Endothelial cell of umbilical vein (primary cell): ENCODE data around the gene TENM4. TPM values are rescaled to one million over a fixed set of nuclear protein-coding genes. Genes with fewer than 3 reads are reported as not detected.

ENCODE experiments used
- BruUV-seq: library from RNA; stranded (reverse); fragments of 400-500 nt; replicated peaks from 2 replicates; lab custom pipeline; 2021; lab: Mats Ljungman, UMichigan
- CTCF ChIA-PET: fragments of 300-600, 350-600 bp; sonication (Branson Sonifier 250); formaldehyde crosslinking; loops from one replicate; lab custom pipeline; 2021; ENCODE audit warnings: antibody characterized with exemption, inconsistent platforms; lab: Charles Lee
- POLR2A ChIA-PET: fragments of 300-600, 350-600 bp; sonication (Branson Sonifier 250); formaldehyde crosslinking; loops from one replicate; lab custom pipeline; 2021; ENCODE audit warnings: antibody characterized with exemption, inconsistent platforms; lab: Charles Lee
- DNase-seq: peaks from one replicate; pipeline ENCODE4 v3.0.0-alpha.2; 2011; ENCODE audit warnings: low read depth, low spot score
- FAIRE-seq: peaks from 2 replicates; lab custom pipeline; 2011; peaks lifted over from hg19 to GRCh38; lab: Jason Lieb, UNC
- H2AFZ ChIP-seq: 2 replicates; pipeline ENCODE4 v1.6.0; 2012; ENCODE audit warnings: low read depth, low read length, control low read depth, inconsistent platforms
- H3K27ac ChIP-seq: 2 replicates; pipeline ENCODE4 v1.5.1; 2011; ENCODE audit warnings: low read depth, mild to moderate bottlenecking, control low read depth, low read length, moderate library complexity; ENCODE audit not compliant: insufficient read depth
- H3K27me3 ChIP-seq, 2 experiments: 2 replicates each; pipeline versions ENCODE4 v1.6.0 to v1.6.1; 2011; ENCODE audit warnings: low read length in 2 of 2, mixed read lengths in 1 of 2; ENCODE audit not compliant: control insufficient read depth in 2 of 2, insufficient read depth in 2 of 2
- H3K36me3 ChIP-seq, 2 experiments: 2 replicates in 1 of 2; 3 replicates in 1 of 2; pipeline ENCODE4 v1.5.1; 2011; ENCODE audit warnings: low read length in 2 of 2, mild to moderate bottlenecking in 1 of 2, moderate library complexity in 1 of 2; ENCODE audit not compliant: control insufficient read depth in 2 of 2, insufficient read depth in 2 of 2; ENCODE audit errors: extremely low read depth in 1 of 2
- H3K4me1 ChIP-seq: 3 replicates; pipeline ENCODE4 v1.5.1; 2011; ENCODE audit warnings: mild to moderate bottlenecking, low read length; ENCODE audit not compliant: control insufficient read depth, insufficient read depth; ENCODE audit errors: extremely low read depth
- H3K4me2 ChIP-seq: 2 replicates; pipeline ENCODE4 v1.6.1; 2011; ENCODE audit warnings: low read length, control low read depth, mixed read lengths; ENCODE audit not compliant: insufficient read depth
- H3K4me3 ChIP-seq, 3 experiments: fragments of 200-600 bp in 1 of 3; sonication (generic), shearing (Covaris generic) in 1 of 3; replicated peaks in 1 of 3; 2 replicates each; pipeline ENCODE4 v1.5.1; 2011 to 2016; ENCODE audit warnings: control low read depth in 3 of 3, low read length in 3 of 3, mild to moderate bottlenecking in 2 of 3, inconsistent platforms in 1 of 3, low read depth in 1 of 3, moderate library complexity in 1 of 3; ENCODE audit not compliant: insufficient read depth in 1 of 3
- H3K79me2 ChIP-seq: 2 replicates; pipeline ENCODE4 v1.6.0; 2012; ENCODE audit warnings: low read length, inconsistent platforms; ENCODE audit not compliant: control insufficient read depth, insufficient read depth
- H3K9ac ChIP-seq: replicated peaks from 2 replicates; pipeline ENCODE3; 2011; ENCODE audit warnings: low read length, control low read depth; ENCODE audit not compliant: insufficient read depth; ENCODE audit errors: extremely low read depth
- H3K9me1 ChIP-seq: replicated peaks from 3 replicates; pipeline ENCODE4 v1.6.0; 2011; ENCODE audit warnings: mild to moderate bottlenecking, low read length; ENCODE audit not compliant: control insufficient read depth, insufficient read depth; ENCODE audit errors: extremely low read depth
- H3K9me3 ChIP-seq: replicated peaks from 2 replicates; pipeline ENCODE4 v1.5.1; 2012; ENCODE audit warnings: low read length, inconsistent platforms; ENCODE audit not compliant: control insufficient read depth, insufficient read depth
- H4K20me1 ChIP-seq: replicated peaks from 2 replicates; pipeline ENCODE3; 2011; ENCODE audit warnings: mild to moderate bottlenecking, low read length; ENCODE audit not compliant: control insufficient read depth, insufficient read depth; ENCODE audit errors: extremely low read depth
- CTCF ChIP-seq, 2 donors: IDR thresholded peaks; 1 replicate in 1 of 2; 2 replicates in 1 of 2; pipeline ENCODE4 v1.5.1; 2011; ENCODE audit warnings: low read length in 2 of 2, mild to moderate bottlenecking in 2 of 2, moderate library complexity in 2 of 2, control low read depth in 1 of 2, inconsistent platforms in 1 of 2, low read depth in 1 of 2; ENCODE audit not compliant: insufficient read depth in 1 of 2; ENCODE audit errors: extremely low read depth in 1 of 2
- EZH2 ChIP-seq: IDR thresholded peaks from 2 replicates; pipeline ENCODE4 v1.6.1; 2012; ENCODE audit warnings: borderline replicate concordance, low read depth, mild to moderate bottlenecking, moderate library complexity, low read length, inconsistent platforms; ENCODE audit not compliant: severe bottlenecking
- FOS ChIP-seq: IDR thresholded peaks from 2 replicates; pipeline ENCODE4 v1.6.1; 2011; ENCODE audit warnings: mild to moderate bottlenecking, low read length, moderate library complexity, borderline replicate concordance; ENCODE audit not compliant: insufficient read depth
- GATA2 ChIP-seq: IDR thresholded peaks from 2 replicates; pipeline ENCODE4 v1.7.0; 2011; ENCODE audit warnings: low read depth, mild to moderate bottlenecking, moderate library complexity, mixed read lengths, low read length; ENCODE audit not compliant: insufficient read length, insufficient read depth
- JUN ChIP-seq: IDR thresholded peaks from 2 replicates; pipeline ENCODE4 v1.6.1; 2011; ENCODE audit warnings: borderline replicate concordance, low read depth; ENCODE audit not compliant: insufficient read length, insufficient read depth
- MAX ChIP-seq: IDR thresholded peaks from 2 replicates; pipeline ENCODE4 v1.6.1; 2011; ENCODE audit not compliant: insufficient read depth, insufficient read length
- MYC ChIP-seq: IDR thresholded peaks from one replicate; pipeline ENCODE4 v1.6.1; 2011; ENCODE audit warnings: mild to moderate bottlenecking, low read depth, low read length
- POLR2A ChIP-seq: IDR thresholded peaks from 2 replicates; pipeline ENCODE4 v1.6.1; 2012; ENCODE audit warnings: low read depth, mild to moderate bottlenecking, control low read depth, low read length
- POLR2AphosphoS5 ChIP-seq: IDR thresholded peaks from 2 replicates; pipeline ENCODE4 v1.6.1; 2012; ENCODE audit warnings: low read depth, mild to moderate bottlenecking, control low read depth, low read length, moderate library complexity; ENCODE audit not compliant: insufficient read depth
- dilution Hi-C: fragments of 300-500 bp; cut with MboI; formaldehyde crosslinking; loops from one replicate; pipeline ENCODE4 v1.15.0; 2019; ENCODE audit warnings: low sequenced_read_pairs; ENCODE audit not compliant: extremely low pct_ligation_motif_present
- intact Hi-C: fragments of 100-400 bp; cut with micrococcal nuclease; formaldehyde crosslinking; loops from one replicate; pipeline ENCODE4 v1.10.0; 2022
- polyA plus RNA-seq, 4 experiments: library from polyadenylated mRNA; depleted of rRNA in 3 of 4; stranded (reverse) in 3 of 4; unstranded in 1 of 4; fragments of >200 nt; gene quantifications; 2 replicates each; pipeline versions ENCODE4 v1.2.1 to v1.2.3, GENCODE V29; 2011 to 2012; ENCODE audit warnings: missing spikeins in 1 of 4
- total RNA-seq: library from RNA; stranded (reverse); gene quantifications from 2 replicates; pipeline ENCODE4 v1.2.3, GENCODE V29; 2021

TENM4 gene
- total and polyA plus RNA-seq, 2 donors (not counting 3 experiments of a cell fraction or from before 2014, with no cell fraction given) = 0.06 to 0.27 TPM

- no peak overlapping the region for H2AFZ ChIP-seq
- no TSS peak for BruUV-seq
- intact Hi-C loops = no loop called here
- no peak overlapping the region for H3K27ac ChIP-seq
- no peaks in the 10 kb centered on the region for H3K9me3 ChIP-seq
- DNase-seq (no peak), FAIRE-seq (no peak)
- H3K9me1 ChIP-seq = no peaks in the 10 kb centered on the region
- no peaks in the 10 kb centered on the region for H3K36me3 ChIP-seq
- no peaks in the 10 kb centered on the region for H4K20me1 ChIP-seq
- TF ChIP-seq GATA2 = no peak
- no peak for TF ChIP-seq JUN
- TF ChIP-seq EZH2 = no peak
- no peak for TF ChIP-seq POLR2A
- TF ChIP-seq MAX = no peak
- TF ChIP-seq MYC = no peak
- TF ChIP-seq CTCF (IDR thresholded peaks at IDR 0.05; ENCODE audit: extremely low read depth in 1 of 2, insufficient read depth in 1 of 2, low read depth in 1 of 2, low read length in 2 of 2) = no peak
- TF ChIP-seq POLR2AphosphoS5 = no peak
- no peak for TF ChIP-seq FOS
- H3K4me1 ChIP-seq = no peaks in the 10 kb centered on the region
- ChIA-PET CTCF (no interaction called here), POLR2A (no interaction called here)
- H3K9ac ChIP-seq = no peak overlapping the region
- no peaks in the 10 kb centered on the region for H3K79me2 ChIP-seq
- dilution Hi-C loops = no loop called here
- no peaks in the 10 kb centered on the region for H3K27me3 ChIP-seq
- no peak overlapping the region for H3K4me2 ChIP-seq
- no peak overlapping the region for H3K4me3 ChIP-seq
Observed at GRCh38 chr11:79428406-79428805, 12.4 kb downstream of the TENM4 start.
